Esophagus squamous epithelium (tissue), 5 donors: ENCODE data around the gene PAK4. TPM values are rescaled to one million over a fixed set of nuclear protein-coding genes. Genes with fewer than 3 reads are reported as not detected.

Experiments
- DNase-seq: peaks from one replicate; lab custom pipeline; 2025; lab: John Stamatoyannopoulos, UW
- H3K27ac ChIP-seq, 4 donors: fragments of 200-600 bp; sonication (generic); one replicate each; pipeline ENCODE4 v1.5.1; 2016 to 2019; ENCODE audit warnings: mild to moderate bottlenecking in 1 of 4
- H3K27me3 ChIP-seq, 4 donors: fragments of 200-600 bp; sonication (generic); 1 replicate in 3 of 4; 2 replicates in 1 of 4; pipeline versions ENCODE4 v1.5.1 to v1.6.0; 2017 to 2021; ENCODE audit warnings: antibody characterized with exemption in 1 of 4
- H3K36me3 ChIP-seq, 3 donors: fragments of 200-600 bp; sonication (generic); one replicate each; pipeline ENCODE4 v1.5.1; 2016 to 2019
- H3K4me1 ChIP-seq, 3 donors: fragments of 200-600 bp; sonication (generic); one replicate each; pipeline ENCODE4 v1.5.1; 2017 to 2019
- H3K4me3 ChIP-seq, 4 donors: fragments of 200-600 bp; sonication (generic); 1 replicate in 3 of 4; 2 replicates in 1 of 4; pipeline ENCODE4 v1.5.1; 2016 to 2019; ENCODE audit warnings: mild to moderate bottlenecking in 2 of 4, moderate library complexity in 1 of 4
- H3K9me3 ChIP-seq, 3 donors: fragments of 200-600 bp; sonication (generic); one replicate each; pipeline ENCODE4 v1.5.1; 2016 to 2019
- CTCF ChIP-seq, 6 experiments: fragments of 450-650 bp in 4 of 6; fragments of 200-600 bp in 2 of 6; sonication (generic) in 2 of 6; IDR thresholded peaks; one replicate each; pipeline ENCODE4 v1.5.1; 2016 to 2019; ENCODE audit warnings: antibody characterized with exemption in 6 of 6, mild to moderate bottlenecking in 4 of 6, moderate library complexity in 4 of 6
- POLR2A ChIP-seq, 4 donors: fragments of 450-650 bp; IDR thresholded peaks; one replicate each; pipeline ENCODE4 v1.6.1; 2017; ENCODE audit warnings: antibody characterized with exemption in 4 of 4, mild to moderate bottlenecking in 4 of 4, moderate library complexity in 3 of 4
- WGBS, 2 donors: methylation state at CpG; one replicate each; pipeline ENCODE4 v1.1.5; 2018; 5-methylcytosine and 5-hydroxymethylcytosine counted together
- intact Hi-C: fragments of 100-400 bp; cut with DNase I; formaldehyde crosslinking; loops from one replicate; pipeline ENCODE4 v1.15.0; 2022
- total RNA-seq, 4 donors: library from RNA; depleted of rRNA; stranded (reverse); fragments of >200 nt; gene quantifications; one replicate each; pipeline ENCODE4 v1.1.0, GENCODE V29; 2016
- donor health status: DM: yes; HTN: yes; CAD: no.

PAK4 gene
- total RNA-seq, 4 donors from 2014 or later, result 12.2 to 40.1 (median 18.3) TPM

GRCh38 chr19:39109641-39110040 lies 15.9 kb upstream of the PAK4 start:
- H3K9me3 ChIP-seq, result no peaks in the 10 kb centered on the region
- H3K27ac ChIP-seq, result no peak overlapping the region
- H3K27me3 ChIP-seq, result peaks cover 0 to 36% (median 0%) of the 10 kb centered on the region in 4 donors
- intact Hi-C loops, result no loop called here
- peaks cover 0 to 19% (median 8%) of the 10 kb centered on the region in 3 donors for H3K4me1 ChIP-seq
- TF ChIP-seq POLR2A (IDR thresholded peaks at IDR 0.05) (no peak), CTCF (IDR thresholded peaks at IDR 0.05) (no peak)
- no peak for DNase-seq
- no peak overlapping the region for H3K4me3 ChIP-seq
- H3K36me3 ChIP-seq, result no peaks in the 10 kb centered on the region

- WGBS, 2 donors, result 7% methylated on average over 11 to 12 of the region's 16 CpGs
- H3K36me3 ChIP-seq, result no peaks in the 10 kb centered on the region
- peaks cover 0 to 19% (median 8%) of the 10 kb centered on the region in 3 donors for H3K4me1 ChIP-seq
- TF ChIP-seq POLR2A (IDR thresholded peaks at IDR 0.05), result no peak
- peak; percentile 70 to 83 (median 75) for TF ChIP-seq CTCF (IDR thresholded peaks at IDR 0.05)
- H3K27ac ChIP-seq, result no peak overlapping the region
- no peak for DNase-seq
- no peaks in the 10 kb centered on the region for H3K9me3 ChIP-seq
- H3K27me3 ChIP-seq, result peaks cover 0 to 36% (median 0%) of the 10 kb centered on the region in 4 donors
- no peak overlapping the region for H3K4me3 ChIP-seq
- intact Hi-C loops, result no loop called here
These were observed 15.2 kb upstream of the PAK4 start for GRCh38 chr19:39110263-39110967.

GRCh38 chr19:39111593-39112199 lies 13.9 kb upstream of the PAK4 start:
- WGBS, 2 donors, result 26 to 46% methylated on average over 13 to 17 of the region's 18 CpGs
- Histone ChIP-seq H3K9me3 (no peaks in the 10 kb centered on the region), H3K27ac (peak overlapping the region in 1 of 4 donors; percentile 29), H3K4me3 (no peak overlapping the region), H3K4me1 (peaks cover 0 to 19% (median 8%) of the 10 kb centered on the region in 3 donors), H3K36me3 (no peaks in the 10 kb centered on the region), H3K27me3 (peaks cover 0 to 33% (median 0%) of the 10 kb centered on the region in 4 donors)
- intact Hi-C loops, result no loop called here
- DNase-seq, result no peak
- TF ChIP-seq POLR2A (IDR thresholded peaks at IDR 0.05), result no peak
- TF ChIP-seq CTCF (IDR thresholded peaks at IDR 0.05), result no peak

GRCh38 chr19:39112338-39112890 lies 13.2 kb upstream of the PAK4 start:
- intact Hi-C loops, result no loop called here
- TF ChIP-seq POLR2A (IDR thresholded peaks at IDR 0.05) (no peak), CTCF (IDR thresholded peaks at IDR 0.05) (no peak)
- H3K4me3 ChIP-seq, result no peak overlapping the region
- H3K27me3 ChIP-seq, result peaks cover 0 to 29% (median 0%) of the 10 kb centered on the region in 4 donors
- H3K36me3 ChIP-seq, result no peaks in the 10 kb centered on the region
- DNase-seq, result no peak
- no peaks in the 10 kb centered on the region for H3K9me3 ChIP-seq
- H3K4me1 ChIP-seq, result peaks cover 0 to 19% (median 8%) of the 10 kb centered on the region in 3 donors
- WGBS, 2 donors, result 47 to 71% methylated on average over 2 to 13 of the region's 15 CpGs
- peak overlapping the region in 1 of 4 donors; percentile 29 for H3K27ac ChIP-seq

- no peak for TF ChIP-seq CTCF (IDR thresholded peaks at IDR 0.05)
- no peak for TF ChIP-seq POLR2A (IDR thresholded peaks at IDR 0.05)
- Histone ChIP-seq H3K4me3 (no peak overlapping the region), H3K27me3 (peaks cover 0 to 29% (median 0%) of the 10 kb centered on the region in 4 donors), H3K4me1 (peaks cover 0 to 19% (median 8%) of the 10 kb centered on the region in 3 donors), H3K27ac (no peak overlapping the region), H3K9me3 (no peaks in the 10 kb centered on the region), H3K36me3 (no peaks in the 10 kb centered on the region)
- WGBS, 2 donors, result 72 to 73% methylated on average over 8 to 9 of the region's 10 CpGs
- DNase-seq, result no peak
- intact Hi-C loops, result no loop called here
These were observed 12.4 kb upstream of the PAK4 start for GRCh38 chr19:39113199-39113598.
